ENCODE measurements around the gene NEK11. TPM values are rescaled to one million over a fixed set of nuclear protein-coding genes. Genes with fewer than 3 reads are reported as not detected.

Gene NEK11
- total RNA-seq, 1 experiment from 2014 or later, result 13.2 TPM

GRCh38 chr3:131394400-131394799, 367.7 kb downstream of the NEK11 start:
- no peak for TF ChIP-seq CTCF (conservative IDR thresholded peaks at IDR 0.05)
- TF ChIP-seq EZH2 (IDR thresholded peaks at IDR 0.05; ENCODE audit: low read depth), result no peak
- Histone ChIP-seq H3K36me3 (ENCODE audit: low read depth) (no peaks in the 10 kb centered on the region), H3K27me3 (ENCODE audit: insufficient read depth, low read depth) (no peaks in the 10 kb centered on the region), H3K4me2 (no peak overlapping the region), H3K9me3 (ENCODE audit: insufficient read depth, low read depth) (no peaks in the 10 kb centered on the region), H4K20me1 (ENCODE audit: insufficient read depth) (no peaks in the 10 kb centered on the region), H3K4me3 (no peak overlapping the region), H2AFZ (no peak overlapping the region), H3F3A (ENCODE audit: insufficient read depth, low read depth) (no peaks in the 10 kb centered on the region), H3K9me2 (ENCODE audit: insufficient read depth) (no peaks in the 10 kb centered on the region), H3K79me2 (ENCODE audit: low read depth) (no peaks in the 10 kb centered on the region), H3K4me1 (replicated peaks; ENCODE audit: insufficient read depth) (no peaks in the 10 kb centered on the region), H3K27ac (no peak overlapping the region)
- intact Hi-C loops (cut with micrococcal nuclease; ENCODE audit: unreplicated experiment), result no loop called here
- POLR2A ChIA-PET (ENCODE audit: unreplicated experiment), result no interaction called here
- CTCF ChIA-PET, result no interaction called here
- no TSS peak for BruUV-seq (replicated peaks)
- DNase-seq, result no peak

GRCh38 chr3:131396170-131396569, 369.5 kb downstream of the NEK11 start:
- no peak overlapping the region for H2AFZ ChIP-seq
- no TSS peak for BruUV-seq (replicated peaks)
- TF ChIP-seq CTCF (conservative IDR thresholded peaks at IDR 0.05) (no peak), EZH2 (IDR thresholded peaks at IDR 0.05; ENCODE audit: low read depth) (no peak)
- no peak overlapping the region for H3K4me3 ChIP-seq
- H3K4me1 ChIP-seq (replicated peaks; ENCODE audit: insufficient read depth), result no peaks in the 10 kb centered on the region
- no peaks in the 10 kb centered on the region for H3K9me3 ChIP-seq (ENCODE audit: insufficient read depth, low read depth)
- H3F3A ChIP-seq (ENCODE audit: insufficient read depth, low read depth), result no peaks in the 10 kb centered on the region
- CTCF ChIA-PET, result no interaction called here
- POLR2A ChIA-PET (ENCODE audit: unreplicated experiment), result no interaction called here
- no peak overlapping the region for H3K4me2 ChIP-seq
- H4K20me1 ChIP-seq (ENCODE audit: insufficient read depth), result no peaks in the 10 kb centered on the region
- H3K9me2 ChIP-seq (ENCODE audit: insufficient read depth), result no peaks in the 10 kb centered on the region
- H3K36me3 ChIP-seq (ENCODE audit: low read depth), result no peaks in the 10 kb centered on the region
- intact Hi-C loops (cut with micrococcal nuclease; ENCODE audit: unreplicated experiment), result no loop called here
- no peaks in the 10 kb centered on the region for H3K79me2 ChIP-seq (ENCODE audit: low read depth)
- no peak overlapping the region for H3K27ac ChIP-seq
- no peak for DNase-seq
- no peaks in the 10 kb centered on the region for H3K27me3 ChIP-seq (ENCODE audit: insufficient read depth, low read depth)

GRCh38 chr3:131397889-131398288, 371.2 kb downstream of the NEK11 start:
- Histone ChIP-seq H3K9me2 (ENCODE audit: insufficient read depth) (no peaks in the 10 kb centered on the region), H3K27ac (no peak overlapping the region), H3F3A (ENCODE audit: insufficient read depth, low read depth) (peaks cover 6% of the 10 kb centered on the region; the same call in 1 of the 2 replicates), H3K79me2 (ENCODE audit: low read depth) (no peaks in the 10 kb centered on the region), H3K4me3 (no peak overlapping the region), H3K4me2 (no peak overlapping the region), H3K4me1 (replicated peaks; ENCODE audit: insufficient read depth) (peaks cover 12% of the 10 kb centered on the region), H4K20me1 (ENCODE audit: insufficient read depth) (no peaks in the 10 kb centered on the region), H2AFZ (no peak overlapping the region), H3K9me3 (ENCODE audit: insufficient read depth, low read depth) (no peaks in the 10 kb centered on the region), H3K27me3 (ENCODE audit: insufficient read depth, low read depth) (no peaks in the 10 kb centered on the region), H3K36me3 (ENCODE audit: low read depth) (no peaks in the 10 kb centered on the region)
- TF ChIP-seq EZH2 (IDR thresholded peaks at IDR 0.05; ENCODE audit: low read depth) (no peak), CTCF (conservative IDR thresholded peaks at IDR 0.05) (no peak)
- DNase-seq, result no peak
- CTCF ChIA-PET, result no interaction called here
- no TSS peak for BruUV-seq (replicated peaks)
- POLR2A ChIA-PET (ENCODE audit: unreplicated experiment), result no interaction called here
- intact Hi-C loops (cut with micrococcal nuclease; ENCODE audit: unreplicated experiment), result no loop called here

Other genes with a start within 250 kb of the NEK11 start
- gene ATP2C1, start 132.8 kb upstream of the NEK11 start, total RNA-seq (2021), result 88.9 and 101 TPM in 2 replicates
- gene ASTE1, start 52 bp upstream of the NEK11 start, total RNA-seq (2021), result 3.3 and 3.9 TPM in 2 replicates

Measured in PC-9 (cell line).